PC-3 (cell line): ENCODE data around the gene SPIB. TPM values are rescaled to one million over a fixed set of nuclear protein-coding genes. Genes with fewer than 3 reads are reported as not detected.

Source experiments
- ATAC-seq: fragments of 200-7000 bp; cut with Tn5 transposase; 2 replicates; pipeline ENCODE4 v1.9.1; 2020; ENCODE audit warnings: mild to moderate bottlenecking, moderate library complexity
- BruUV-seq: library from RNA; stranded (reverse); fragments of 400-500 nt; replicated peaks from 2 replicates; lab custom pipeline; 2021; lab: Mats Ljungman, UMichigan
- CTCF ChIA-PET: fragments of 300-600 bp; sonication (Branson Sonifier 250); formaldehyde crosslinking; loops from one replicate; lab custom pipeline; 2022; ENCODE audit warnings: antibody characterized with exemption; lab: Charles Lee
- POLR2A ChIA-PET: fragments of 300-600 bp; sonication (Branson Sonifier 250); formaldehyde crosslinking; loops from one replicate; lab custom pipeline; 2022; ENCODE audit warnings: antibody characterized with exemption; ENCODE audit not compliant: unreplicated experiment; lab: Charles Lee
- DNase-seq: peaks from one replicate; pipeline ENCODE4 v3.0.0-alpha.2; 2015
- H2AFZ ChIP-seq: fragments of 300-600 bp; sonication (generic); 2 replicates; pipeline ENCODE4 v1.6.0; 2016; ENCODE audit warnings: antibody characterized with exemption, low read length
- H3F3A ChIP-seq: fragments of 300-600 bp; sonication (generic); one replicate; pipeline ENCODE4 v1.6.0; 2017; ENCODE audit warnings: antibody characterized with exemption, low read length, control low read depth, mild to moderate bottlenecking; ENCODE audit not compliant: unreplicated experiment
- H3K27ac ChIP-seq: fragments of 300-600 bp; sonication (generic); 2 replicates; pipeline ENCODE4 v1.5.1; 2016; ENCODE audit warnings: mild to moderate bottlenecking, low read length
- H3K27me3 ChIP-seq: fragments of 300-600 bp; sonication (generic); 2 replicates; pipeline ENCODE4 v1.6.1; 2016; ENCODE audit warnings: low read length, mixed read lengths
- H3K36me3 ChIP-seq: fragments of 300-600 bp; sonication (generic); 2 replicates; pipeline ENCODE4 v1.6.1; 2016; ENCODE audit warnings: low read depth, mixed run types, low read length, mixed read lengths
- H3K4me1 ChIP-seq: fragments of 300-600 bp; sonication (generic); 2 replicates; pipeline ENCODE4 v1.5.1; 2016; ENCODE audit warnings: low read length; ENCODE audit not compliant: insufficient read depth
- H3K4me2 ChIP-seq: fragments of 300-600 bp; sonication (generic); 2 replicates; pipeline ENCODE4 v1.6.0; 2016; ENCODE audit warnings: low read length
- H3K4me3 ChIP-seq: fragments of 300-600 bp; sonication (generic); 2 replicates; pipeline ENCODE4 v1.5.1; 2016; ENCODE audit warnings: mild to moderate bottlenecking, low read length, mixed read lengths
- H3K79me2 ChIP-seq: fragments of 300-600 bp; sonication (generic); 2 replicates; pipeline ENCODE4 v1.6.1; 2017; ENCODE audit warnings: low read length, mixed read lengths
- H3K9ac ChIP-seq: fragments of 300-600 bp; sonication (generic); 2 replicates; pipeline ENCODE4 v1.6.0; 2016; ENCODE audit warnings: mild to moderate bottlenecking, low read length
- H3K9me2 ChIP-seq: fragments of 300-600 bp; sonication (generic); replicated peaks from 2 replicates; pipeline ENCODE4 v1.6.1; 2016; ENCODE audit warnings: mixed run types, low read length, mixed read lengths
- H3K9me3 ChIP-seq: fragments of 300-600 bp; sonication (generic); 2 replicates; pipeline ENCODE4 v1.6.1; 2016; ENCODE audit warnings: low read length, mixed read lengths
- H4K20me1 ChIP-seq: fragments of 300-600 bp; sonication (generic); 2 replicates; pipeline ENCODE4 v1.6.1; 2016; ENCODE audit warnings: low read length, mixed read lengths
- EZH2 ChIP-seq: fragments of 300-600 bp; sonication (generic); IDR thresholded peaks from one replicate; pipeline ENCODE4 v1.6.1; 2017; ENCODE audit warnings: antibody characterized with exemption, mild to moderate bottlenecking, low read length; ENCODE audit not compliant: unreplicated experiment
- EZH2phosphoT487 ChIP-seq: fragments of 300-600 bp; sonication (generic); IDR thresholded peaks from 2 replicates; pipeline ENCODE4 v1.6.1; 2018; ENCODE audit warnings: mild to moderate bottlenecking, antibody characterized with exemption, low read length, borderline replicate concordance
- intact Hi-C: fragments of 100-400 bp; cut with micrococcal nuclease; formaldehyde crosslinking; loops from 2 replicates; pipeline ENCODE4 v1.9.0; 2023
- total RNA-seq: library from RNA; depleted of rRNA; stranded (reverse); fragments of >200 nt; gene quantifications from 2 replicates; pipeline ENCODE4 v1.2.3, GENCODE V29; 2014
- TF ChIP-seq, protein P1 (sequence below): fragments of 300-600 bp; sonication (generic); conservative IDR thresholded peaks from 2 replicates; pipeline ENCODE4 v1.5.1; 2017; ENCODE audit warnings: antibody characterized with exemption, low read depth, mild to moderate bottlenecking, low read length

The SPIB gene
- total RNA-seq, 1 experiment from 2014 or later, result not detected

DNA sequence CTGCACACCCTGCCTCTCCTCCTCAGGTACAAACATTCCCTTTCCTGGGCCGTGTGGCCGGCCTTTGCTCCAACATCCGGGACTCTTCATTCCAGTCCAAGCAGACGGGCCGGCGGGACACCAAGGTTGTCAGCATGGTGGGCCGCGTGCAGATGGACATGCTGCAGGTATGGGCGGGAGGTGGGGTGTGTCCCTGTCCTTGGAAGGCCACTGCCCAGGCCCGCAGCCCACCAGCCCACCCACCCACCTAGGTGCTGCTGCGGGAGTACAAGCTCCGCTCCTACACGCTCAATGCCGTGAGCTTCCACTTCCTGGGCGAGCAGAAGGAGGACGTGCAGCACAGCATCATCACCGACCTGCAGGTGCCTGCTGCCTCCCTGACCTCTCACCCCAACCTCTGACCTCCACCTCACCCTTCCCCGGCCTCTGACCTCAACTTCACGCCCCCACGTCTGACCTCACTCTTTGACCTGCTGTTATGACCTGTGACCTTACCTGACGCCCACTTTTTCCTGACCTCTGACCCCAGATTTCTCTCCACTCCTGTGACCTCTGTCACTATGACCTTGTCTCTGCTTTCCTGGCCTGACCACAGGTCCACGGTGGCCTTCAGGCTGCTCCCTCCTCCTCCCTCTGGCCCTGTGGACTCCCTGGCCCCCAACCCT lies 12.4 kb upstream of the SPIB start:
- Histone ChIP-seq H4K20me1 (no peaks in the 10 kb centered on the region), H3K9me2 (no peaks in the 10 kb centered on the region), H3F3A (no peaks in the 10 kb centered on the region), H3K9me3 (no peaks in the 10 kb centered on the region), H3K36me3 (peaks cover 43% of the 10 kb centered on the region), H3K4me3 (no peak overlapping the region), H2AFZ (no peak overlapping the region), H3K27me3 (no peaks in the 10 kb centered on the region), H3K4me2 (no peak overlapping the region), H3K27ac (no peak overlapping the region), H3K4me1 (no peaks in the 10 kb centered on the region), H3K9ac (no peak overlapping the region), H3K79me2 (no peaks in the 10 kb centered on the region)
- ATAC-seq, result no peak
- no TSS peak for BruUV-seq
- TF ChIP-seq EZH2phosphoT487 (no peak), EZH2 (no peak)
- TF ChIP-seq, protein P1, sequence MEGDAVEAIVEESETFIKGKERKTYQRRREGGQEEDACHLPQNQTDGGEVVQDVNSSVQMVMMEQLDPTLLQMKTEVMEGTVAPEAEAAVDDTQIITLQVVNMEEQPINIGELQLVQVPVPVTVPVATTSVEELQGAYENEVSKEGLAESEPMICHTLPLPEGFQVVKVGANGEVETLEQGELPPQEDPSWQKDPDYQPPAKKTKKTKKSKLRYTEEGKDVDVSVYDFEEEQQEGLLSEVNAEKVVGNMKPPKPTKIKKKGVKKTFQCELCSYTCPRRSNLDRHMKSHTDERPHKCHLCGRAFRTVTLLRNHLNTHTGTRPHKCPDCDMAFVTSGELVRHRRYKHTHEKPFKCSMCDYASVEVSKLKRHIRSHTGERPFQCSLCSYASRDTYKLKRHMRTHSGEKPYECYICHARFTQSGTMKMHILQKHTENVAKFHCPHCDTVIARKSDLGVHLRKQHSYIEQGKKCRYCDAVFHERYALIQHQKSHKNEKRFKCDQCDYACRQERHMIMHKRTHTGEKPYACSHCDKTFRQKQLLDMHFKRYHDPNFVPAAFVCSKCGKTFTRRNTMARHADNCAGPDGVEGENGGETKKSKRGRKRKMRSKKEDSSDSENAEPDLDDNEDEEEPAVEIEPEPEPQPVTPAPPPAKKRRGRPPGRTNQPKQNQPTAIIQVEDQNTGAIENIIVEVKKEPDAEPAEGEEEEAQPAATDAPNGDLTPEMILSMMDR, result no peak
- ChIA-PET POLR2A (no interaction called here), CTCF (no interaction called here)
- intact Hi-C loops, result no loop called here
- no peak for DNase-seq

DNA sequence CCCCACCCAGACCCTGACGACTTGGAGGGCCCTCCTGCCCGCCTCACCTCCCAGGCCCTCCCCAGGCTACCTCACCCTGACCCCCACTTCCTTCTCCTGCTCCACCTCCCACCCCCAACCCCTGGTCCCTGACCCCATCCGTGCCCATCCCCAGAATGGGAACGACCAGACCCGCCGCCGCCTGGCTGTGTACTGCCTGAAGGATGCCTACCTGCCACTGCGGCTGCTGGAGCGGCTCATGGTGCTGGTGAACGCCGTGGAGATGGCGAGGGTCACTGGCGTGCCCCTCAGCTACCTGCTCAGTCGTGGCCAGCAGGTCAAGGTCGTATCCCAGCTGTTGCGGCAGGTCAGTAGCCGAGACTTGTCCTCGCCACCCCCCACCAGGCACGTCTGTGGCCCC lies 11.9 kb upstream of the SPIB start:
- Histone ChIP-seq H3K36me3 (peaks cover 40% of the 10 kb centered on the region), H2AFZ (no peak overlapping the region)
- CTCF ChIA-PET, result no interaction called here

DNA sequence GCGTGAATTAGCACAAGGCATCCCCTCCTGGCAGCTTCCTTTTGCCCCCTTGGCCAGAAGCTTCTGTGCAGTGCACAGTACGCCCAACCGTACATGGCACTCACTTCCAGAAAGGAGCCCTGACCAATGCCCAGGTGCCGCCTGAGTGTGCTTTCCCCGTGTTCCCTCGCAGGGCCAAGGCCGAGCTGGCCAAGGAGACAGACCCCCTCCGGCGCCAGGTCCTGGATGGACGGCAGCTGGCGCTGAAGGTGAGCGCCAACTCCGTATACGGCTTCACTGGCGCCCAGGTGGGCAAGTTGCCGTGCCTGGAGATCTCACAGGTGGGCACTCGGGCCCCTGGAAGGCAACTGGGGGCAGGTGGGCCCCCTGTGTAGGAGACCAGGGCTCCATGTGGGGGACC lies 9.4 kb upstream of the SPIB start:
- H3K27ac ChIP-seq, result no peak overlapping the region
- H4K20me1 ChIP-seq, result no peaks in the 10 kb centered on the region
- DNase-seq (no peak), ATAC-seq (no peak)
- H3F3A ChIP-seq, result no peaks in the 10 kb centered on the region
- peaks cover 42% of the 10 kb centered on the region for H3K36me3 ChIP-seq
- POLR2A ChIA-PET, result interaction anchor here (0.6 kb wide), 1 partner anchor 10 kb away, joined by 6 read pairs; the partner anchor contains the start of gene SPIB
- intact Hi-C loops, result no loop called here
- no peak overlapping the region for H3K4me3 ChIP-seq
- H3K27me3 ChIP-seq, result no peaks in the 10 kb centered on the region
- TF ChIP-seq, protein P1, result no peak
- TF ChIP-seq EZH2phosphoT487, result no peak
- TF ChIP-seq EZH2, result no peak
- H3K4me1 ChIP-seq, result no peaks in the 10 kb centered on the region
- no peaks in the 10 kb centered on the region for H3K9me2 ChIP-seq
- no peak overlapping the region for H2AFZ ChIP-seq
- BruUV-seq, result no TSS peak
- CTCF ChIA-PET, result no interaction called here
- no peaks in the 10 kb centered on the region for H3K79me2 ChIP-seq
- no peaks in the 10 kb centered on the region for H3K9me3 ChIP-seq
- H3K9ac ChIP-seq, result no peak overlapping the region
- no peak overlapping the region for H3K4me2 ChIP-seq

More for the DNA sequence above, 11.9 kb upstream of the SPIB start:
- BruUV-seq, result no TSS peak
- H4K20me1 ChIP-seq, result no peaks in the 10 kb centered on the region
- no peaks in the 10 kb centered on the region for H3K27me3 ChIP-seq
- no peak for ATAC-seq
- H3K9ac ChIP-seq, result no peak overlapping the region
- H3K9me3 ChIP-seq, result no peaks in the 10 kb centered on the region
- no peaks in the 10 kb centered on the region for H3K4me1 ChIP-seq
- no peak overlapping the region for H3K4me2 ChIP-seq
- TF ChIP-seq, protein P1, result no peak
- TF ChIP-seq EZH2phosphoT487, result no peak
- TF ChIP-seq EZH2, result no peak
- H3K9me2 ChIP-seq, result no peaks in the 10 kb centered on the region
- DNase-seq, result no peak
- no peaks in the 10 kb centered on the region for H3K79me2 ChIP-seq
- intact Hi-C loops, result no loop called here
- H3K27ac ChIP-seq, result no peak overlapping the region
- POLR2A ChIA-PET, result no interaction called here
- H3K4me3 ChIP-seq, result no peak overlapping the region
- no peaks in the 10 kb centered on the region for H3F3A ChIP-seq
